K562 (cell line): ENCODE results near the gene MRPL3. TPM values are rescaled to one million over a fixed set of nuclear protein-coding genes. Genes with fewer than 3 reads are reported as not detected.

Experiments
- ATAC-seq: fragments of 200-7000 bp; cut with Tn5 transposase; 3 replicates; pipeline ENCODE4 v1.9.1; 2020; ENCODE audit warnings: moderate library complexity
- BruUV-seq: library from RNA; stranded (reverse); fragments of 400-500 nt; replicated peaks from 2 replicates; lab custom pipeline; 2021; lab: Mats Ljungman, UMichigan
- CTCF ChIA-PET: fragments of 300-600 bp; formaldehyde crosslinking; extraction: SDS; loops from one replicate; lab custom pipeline; 2021; ENCODE audit warnings: low intra/inter-chr PET ratio; lab: Yijun Ruan, JAX
- POLR2A ChIA-PET: fragments of 300-600, 350-650 bp; sonication (Branson Sonifier 250); formaldehyde crosslinking; extraction: SDS; loops from one replicate; lab custom pipeline; 2021; ENCODE audit warnings: antibody characterized with exemption, inconsistent platforms; lab: Yijun Ruan, JAX
- DNase-seq, 4 experiments: peaks; one replicate each; pipeline versions ENCODE4 v3.0.0 to v3.0.0-alpha.2; 2011 to 2018; ENCODE audit warnings: low spot score in 3 of 4, mixed read lengths in 3 of 4; ENCODE audit errors: extremely low read depth in 1 of 4
- FAIRE-seq: peaks from 2 replicates; lab custom pipeline; 2011; peaks lifted over from hg19 to GRCh38; lab: Jason Lieb, UNC
- H2AFZ ChIP-seq: 2 replicates; pipeline ENCODE4 v1.6.0; 2011; ENCODE audit warnings: low read depth, low read length, control low read depth, inconsistent platforms
- H3K27ac ChIP-seq: fragments of 200-600 bp; 3 replicates; pipeline ENCODE4 v1.8.0; 2011; ENCODE audit warnings: low read depth, mild to moderate bottlenecking, control low read depth, inconsistent platforms, low read length, moderate library complexity, mixed read lengths; ENCODE audit errors: extremely low read depth
- H3K27me3 ChIP-seq, 2 experiments: fragments of 300-600 bp in 1 of 2; 2 replicates in 1 of 2; 3 replicates in 1 of 2; pipeline versions ENCODE4 v1.6.0 to v1.8.0; 2011; ENCODE audit warnings: inconsistent platforms in 2 of 2, low read length in 2 of 2, mild to moderate bottlenecking in 1 of 2, mixed read lengths in 1 of 2, moderate library complexity in 1 of 2; ENCODE audit not compliant: control insufficient read depth in 2 of 2, insufficient read depth in 2 of 2
- H3K36me3 ChIP-seq: fragments of 300-600 bp; 3 replicates; pipeline ENCODE4 v1.8.0; 2011; ENCODE audit warnings: mild to moderate bottlenecking, low read length, inconsistent platforms; ENCODE audit not compliant: control insufficient read depth, insufficient read depth
- H3K4me1 ChIP-seq, 2 experiments: fragments of 200-600 bp in 1 of 2; replicated peaks in 1 of 2; 2 replicates in 1 of 2; 3 replicates in 1 of 2; pipeline versions ENCODE4 v1.5.1 to v1.8.0; 2011; ENCODE audit warnings: inconsistent platforms in 2 of 2, low read length in 2 of 2, mild to moderate bottlenecking in 1 of 2, mixed read lengths in 1 of 2, moderate library complexity in 1 of 2; ENCODE audit not compliant: control insufficient read depth in 2 of 2, insufficient read depth in 2 of 2
- H3K4me2 ChIP-seq: 2 replicates; pipeline ENCODE4 v1.6.1; 2011; ENCODE audit warnings: low read length, control low read depth, inconsistent platforms, mixed read lengths; ENCODE audit not compliant: insufficient read depth
- H3K4me3 ChIP-seq: fragments of 200-600 bp; sonication (generic), shearing (Covaris generic); 2 replicates; pipeline ENCODE4 v1.5.1; 2016; ENCODE audit warnings: control low read depth, inconsistent platforms
- H3K79me2 ChIP-seq: fragments of 200-600 bp; 3 replicates; pipeline ENCODE4 v1.8.0; 2011; ENCODE audit warnings: low read length, inconsistent platforms; ENCODE audit not compliant: control insufficient read depth, insufficient read depth
- H3K9ac ChIP-seq, 2 experiments: 2 replicates each; pipeline versions ENCODE4 v1.6.0 to v1.6.1; 2011; ENCODE audit warnings: low read depth in 2 of 2, low read length in 2 of 2, control low read depth in 1 of 2, inconsistent platforms in 1 of 2, mild to moderate bottlenecking in 1 of 2, mixed read lengths in 1 of 2; ENCODE audit not compliant: insufficient read depth in 1 of 2
- H3K9me1 ChIP-seq: one replicate; pipeline ENCODE4 v1.6.0; 2011; ENCODE audit warnings: inconsistent platforms, mild to moderate bottlenecking, low read length, moderate library complexity; ENCODE audit not compliant: control insufficient read depth, insufficient read depth
- H3K9me3 ChIP-seq: replicated peaks from 2 replicates; pipeline ENCODE4 v1.5.1; 2011; ENCODE audit warnings: low read depth, low read length, inconsistent platforms; ENCODE audit not compliant: control insufficient read depth, insufficient read depth
- H4K20me1 ChIP-seq: replicated peaks from 2 replicates; pipeline ENCODE4 v1.6.1; 2011; ENCODE audit warnings: low read length, inconsistent platforms, mixed read lengths; ENCODE audit not compliant: control insufficient read depth, insufficient read depth
- ELF1 ChIP-seq: fragments of 200-800 bp; sonication (Bioruptor generic); IDR thresholded peaks from 2 replicates; pipeline ENCODE4 v1.6.1; 2016; ENCODE audit warnings: missing genetic modification characterization, missing compliant biosample characterization
- GTF2F1 ChIP-seq: IDR thresholded peaks from 2 replicates; pipeline ENCODE4 v1.6.1; 2011; ENCODE audit warnings: low read depth, low read length, improper control_type of control experiment
- KLF1 ChIP-seq: fragments of 450-650 bp; IDR thresholded peaks from 2 replicates; pipeline ENCODE4 v1.6.1; 2016; ENCODE audit warnings: missing genetic modification characterization, missing compliant biosample characterization
- POU5F1 ChIP-seq: fragments of 150-350 bp; IDR thresholded peaks from 2 replicates; pipeline ENCODE4 v1.6.1; 2014; ENCODE audit warnings: borderline replicate concordance, low read length, low read depth, mild to moderate bottlenecking; ENCODE audit not compliant: partially characterized antibody
- PRMT5 ChIP-seq: sonication (generic); formaldehyde crosslinking; IDR thresholded peaks from 2 replicates; pipeline ENCODE4 v1.5.0; 2020; ENCODE audit warnings: missing genetic modification reagents
- SIRT6 ChIP-seq: IDR thresholded peaks from one replicate; pipeline ENCODE4 v1.6.1; 2012; ENCODE audit warnings: low read depth, mild to moderate bottlenecking, control low read depth, inconsistent platforms, low read length, moderate library complexity
- SMAD2 ChIP-seq: fragments of 150-350 bp; IDR thresholded peaks from 2 replicates; pipeline ENCODE4 v1.6.1; 2014; ENCODE audit warnings: low read depth, mild to moderate bottlenecking, low read length
- SREBF1 ChIP-seq: fragments of 150-350 bp; IDR thresholded peaks from 2 replicates; pipeline ENCODE4 v1.6.1; 2014; ENCODE audit warnings: antibody characterized with exemption, low read depth, low read length, borderline replicate concordance
- ZNF77 ChIP-seq: fragments of 250-450 bp; sonication (Bioruptor Pico); IDR thresholded peaks from 2 replicates; pipeline ENCODE4 v1.5.0; 2020
- ZNF785 ChIP-seq: fragments of 250-450 bp; sonication (Bioruptor Pico); IDR thresholded peaks from 2 replicates; pipeline ENCODE4 v1.4.0; 2020; ENCODE audit warnings: mild to moderate bottlenecking
- ZNF79 ChIP-seq: fragments of 250-450 bp; sonication (Bioruptor Pico); IDR thresholded peaks from 2 replicates; pipeline ENCODE4 v1.4.0; 2020; ENCODE audit warnings: low read depth, mild to moderate bottlenecking, moderate library complexity
- WGBS: fragments of 100-300 bp; shearing (Covaris generic); methylation state at CpG from one replicate; pipeline ENCODE4 v1.1.6; 2016; ENCODE audit warnings: low coverage, mixed read lengths; ENCODE audit not compliant: insufficient coverage; ENCODE audit errors: missing lambda C conversion rate; 5-methylcytosine and 5-hydroxymethylcytosine counted together
- in situ Hi-C: fragments of 300-500 bp; cut with MboI; formaldehyde crosslinking; loops from 4 replicates; pipeline ENCODE4 v1.15.0; 2018; ENCODE audit warnings: inconsistent platforms, mixed read lengths
- intact Hi-C: fragments of 100-400 bp; cut with micrococcal nuclease; formaldehyde crosslinking; loops from 2 replicates; pipeline ENCODE4 v1.14.2; 2022
- polyA plus RNA-seq, 8 experiments: library from polyadenylated mRNA; depleted of rRNA in 4 of 8; stranded (reverse) in 5 of 8; unstranded in 3 of 8; fragments of >200 nt; fragmentation: Nextera tagmentation in 2 of 8; fragmentation: Illumina TruSeq in 1 of 8; extraction: Ambion mirVana in 2 of 8; extraction: Trizol in 1 of 8; gene quantifications; 2 replicates each; pipeline versions ENCODE4 v1.2.1 to v1.2.3, GENCODE V29; 2011 to 2014; ENCODE audit warnings: inconsistent platforms in 1 of 8, missing spikeins in 1 of 8
- total RNA-seq, 7 experiments: library from RNA; depleted of rRNA in 6 of 7; stranded (reverse); fragments of >200 nt in 6 of 7; fragmentation: Illumina TruSeq in 2 of 7; extraction: Trizol in 2 of 7; gene quantifications; 2 replicates each; pipeline versions ENCODE4 v1.2.1 to v1.2.3, GENCODE V29; 2011 to 2021; ENCODE audit warnings: low replicate concordance in 1 of 7
- TF ChIP-seq, protein P1 (sequence below): fragments of 450-650 bp; formaldehyde crosslinking; IDR thresholded peaks from 2 replicates; pipeline ENCODE4 v1.4.0; 2020; ENCODE audit warnings: mild to moderate bottlenecking, mixed read lengths
- TF ChIP-seq, protein P2 (sequence below), 2 experiments: fragments of 450-650 bp; IDR thresholded peaks; 2 replicates each; pipeline ENCODE4 v1.6.1; 2016; ENCODE audit warnings: mild to moderate bottlenecking in 2 of 2, borderline replicate concordance in 1 of 2, low read depth in 1 of 2, moderate library complexity in 1 of 2

Gene MRPL3
- total and polyA plus RNA-seq, 9 of the 15 experiments (the other 6 are each of a cell fraction or from before 2014, with no cell fraction given): 81.7 to 340 (median 190) TPM

DNA sequence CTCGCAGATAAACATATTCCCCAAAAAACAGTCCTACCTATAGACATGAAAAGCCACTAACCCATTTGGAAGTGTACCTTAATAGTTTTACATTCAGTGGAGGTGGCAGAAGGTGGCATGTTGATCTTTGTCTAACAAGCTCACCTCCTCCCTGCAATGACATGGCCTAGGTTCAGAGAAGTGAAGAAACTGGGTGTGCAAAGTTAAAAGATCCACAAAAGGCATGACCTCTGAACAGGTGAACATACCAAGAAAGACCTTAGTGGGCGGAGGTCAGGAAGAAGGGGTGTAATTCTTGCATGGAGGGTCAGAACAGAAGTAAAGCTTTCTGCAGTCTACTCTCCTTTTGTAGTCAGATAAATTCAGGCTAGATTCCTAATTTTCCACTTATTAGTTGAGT, 822 bp downstream of the MRPL3 start:
- peak; percentile 45 for ATAC-seq
- CTCF ChIA-PET: no interaction called here
- no peak overlapping the region for H2AFZ ChIP-seq
- TF ChIP-seq GTF2F1: no peak
- TF ChIP-seq ZNF77: no peak
- TF ChIP-seq POU5F1: no peak
- no peak for TF ChIP-seq SIRT6
- TF ChIP-seq KLF1 (tag): no peak
- TF ChIP-seq ZNF785 (CRISPR knock-in tag): no peak
- TF ChIP-seq SMAD2: no peak
- TF ChIP-seq, protein P1, sequence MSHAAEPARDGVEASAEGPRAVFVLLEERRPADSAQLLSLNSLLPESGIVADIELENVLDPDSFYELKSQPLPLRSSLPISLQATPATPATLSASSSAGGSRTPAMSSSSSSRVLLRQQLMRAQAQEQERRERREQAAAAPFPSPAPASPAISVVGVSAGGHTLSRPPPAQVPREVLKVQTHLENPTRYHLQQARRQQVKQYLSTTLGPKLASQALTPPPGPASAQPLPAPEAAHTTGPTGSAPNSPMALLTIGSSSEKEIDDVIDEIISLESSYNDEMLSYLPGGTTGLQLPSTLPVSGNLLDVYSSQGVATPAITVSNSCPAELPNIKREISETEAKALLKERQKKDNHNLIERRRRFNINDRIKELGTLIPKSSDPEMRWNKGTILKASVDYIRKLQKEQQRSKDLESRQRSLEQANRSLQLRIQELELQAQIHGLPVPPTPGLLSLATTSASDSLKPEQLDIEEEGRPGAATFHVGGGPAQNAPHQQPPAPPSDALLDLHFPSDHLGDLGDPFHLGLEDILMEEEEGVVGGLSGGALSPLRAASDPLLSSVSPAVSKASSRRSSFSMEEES: no peak
- TF ChIP-seq PRMT5 (CRISPR knock-in tag): no peak
- TF ChIP-seq, protein P2, sequence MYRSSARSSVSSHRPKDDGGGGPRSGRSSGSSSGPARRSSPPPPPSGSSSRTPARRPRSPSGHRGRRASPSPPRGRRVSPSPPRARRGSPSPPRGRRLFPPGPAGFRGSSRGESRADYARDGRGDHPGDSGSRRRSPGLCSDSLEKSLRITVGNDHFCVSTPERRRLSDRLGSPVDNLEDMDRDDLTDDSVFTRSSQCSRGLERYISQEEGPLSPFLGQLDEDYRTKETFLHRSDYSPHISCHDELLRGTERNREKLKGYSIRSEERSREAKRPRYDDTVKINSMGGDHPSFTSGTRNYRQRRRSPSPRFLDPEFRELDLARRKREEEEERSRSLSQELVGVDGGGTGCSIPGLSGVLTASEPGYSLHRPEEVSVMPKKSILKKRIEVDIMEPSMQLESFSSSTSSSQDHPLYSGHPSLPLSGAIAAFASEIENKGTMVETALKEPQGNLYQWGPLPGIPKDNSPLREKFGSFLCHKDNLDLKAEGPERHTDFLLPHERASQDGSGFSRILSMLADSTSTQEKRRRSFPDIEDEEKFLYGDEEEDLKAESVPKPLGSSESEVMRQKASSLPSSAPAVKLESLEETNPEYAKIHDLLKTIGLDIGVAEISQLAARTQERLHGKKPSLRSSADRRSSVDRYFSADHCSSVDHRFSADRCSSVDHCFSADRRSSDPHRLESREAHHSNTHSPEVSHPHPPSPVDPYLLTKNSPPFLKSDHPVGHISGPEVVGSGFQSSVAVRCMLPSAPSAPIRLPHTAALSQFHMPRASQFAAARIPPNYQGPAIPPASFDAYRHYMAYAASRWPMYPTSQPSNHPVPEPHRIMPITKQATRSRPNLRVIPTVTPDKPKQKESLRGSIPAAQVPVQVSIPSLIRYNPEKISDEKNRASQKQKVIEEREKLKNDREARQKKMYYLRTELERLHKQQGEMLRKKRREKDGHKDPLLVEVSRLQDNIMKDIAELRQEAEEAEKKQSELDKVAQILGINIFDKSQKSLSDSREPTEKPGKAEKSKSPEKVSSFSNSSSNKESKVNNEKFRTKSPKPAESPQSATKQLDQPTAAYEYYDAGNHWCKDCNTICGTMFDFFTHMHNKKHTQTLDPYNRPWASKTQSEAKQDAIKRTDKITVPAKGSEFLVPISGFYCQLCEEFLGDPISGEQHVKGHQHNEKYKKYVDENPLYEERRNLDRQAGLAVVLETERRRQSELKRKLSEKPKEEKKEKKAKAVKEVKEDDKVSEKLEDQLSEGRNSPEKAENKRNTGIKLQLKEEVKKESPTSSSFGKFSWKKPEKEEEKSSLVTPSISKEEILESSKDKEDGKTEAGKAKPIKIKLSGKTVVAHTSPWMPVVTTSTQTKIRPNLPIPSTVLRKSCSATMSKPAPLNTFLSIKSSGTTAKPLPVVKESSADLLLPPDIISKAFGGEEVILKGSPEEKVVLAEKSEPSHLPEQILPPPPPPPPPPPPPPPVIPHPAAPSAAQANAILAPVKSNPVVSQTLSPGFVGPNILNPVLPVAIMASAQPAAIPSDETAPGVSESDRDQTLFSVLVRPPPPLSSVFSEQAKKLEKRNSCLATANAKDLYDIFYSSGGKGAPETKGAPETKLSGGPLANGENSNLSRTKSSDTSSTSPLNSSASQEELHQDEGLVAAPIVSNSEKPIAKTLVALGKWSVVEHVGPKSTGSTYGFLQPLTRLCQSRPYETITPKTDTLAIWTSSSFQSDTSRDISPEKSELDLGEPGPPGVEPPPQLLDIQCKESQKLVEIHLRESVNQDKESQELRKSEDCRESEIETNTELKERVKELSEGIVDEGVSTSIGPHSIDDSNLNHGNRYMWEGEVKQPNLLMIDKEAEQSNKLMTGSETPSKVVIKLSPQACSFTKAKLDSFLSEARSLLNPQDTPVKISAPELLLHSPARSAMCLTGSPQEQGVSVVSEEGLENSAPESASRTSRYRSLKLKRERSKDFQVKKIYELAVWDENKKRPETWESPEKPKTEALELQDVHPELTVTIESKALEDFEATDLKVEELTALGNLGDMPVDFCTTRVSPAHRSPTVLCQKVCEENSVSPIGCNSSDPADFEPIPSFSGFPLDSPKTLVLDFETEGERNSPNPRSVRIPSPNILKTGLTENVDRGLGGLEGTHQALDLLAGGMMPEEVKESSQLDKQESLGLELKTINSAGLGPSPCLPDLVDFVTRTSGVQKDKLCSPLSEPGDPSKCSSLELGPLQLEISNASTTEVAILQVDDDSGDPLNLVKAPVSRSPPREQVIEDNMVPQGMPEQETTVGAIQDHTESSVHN (IDR thresholded peaks at IDR 0.05; ENCODE audit: borderline replicate concordance in 1 of 2, low read depth in 1 of 2): no peak
- TF ChIP-seq ZNF79 (CRISPR knock-in tag): no peak
- TF ChIP-seq SREBF1: no peak
- no peak for TF ChIP-seq ELF1

More for the DNA sequence above, 822 bp downstream of the MRPL3 start:
- in situ Hi-C loops (no loop called here), intact Hi-C loops (no loop called here)
- Histone ChIP-seq H3K9me3 (no peaks in the 10 kb centered on the region), H3K9me1 (no peaks in the 10 kb centered on the region), H3K9ac (peak overlapping the region; percentile 99), H3K4me2 (peak overlapping the region; percentile 94), H3K4me1 (no peaks in the 10 kb centered on the region), H3K27me3 (peaks cover 0 to 2% of the 10 kb centered on the region in 2 experiments; a peak in 1 of 5 replicates), H3K27ac (peak overlapping the region; percentile 97), H3K36me3 (peaks cover 43% of the 10 kb centered on the region), H4K20me1 (no peaks in the 10 kb centered on the region), H3K79me2 (peaks cover 47% of the 10 kb centered on the region), H3K4me3 (peak overlapping the region; percentile 98)
- DNase-seq (peak; percentile 6 to 26 (median 14)), FAIRE-seq (peak; percentile 49)
- 0% methylated on average over 2 of the region's 2 CpGs for WGBS
- POLR2A ChIA-PET: interaction anchor here (0.6 to 1.0 kb wide), 3 partner anchors 22 to 1550 kb away, joined by 3 read pairs; no protein-coding TSS in a partner anchor
- BruUV-seq: TSS peak; percentile 46
